NB4 (cell line): ENCODE data around the gene HEMK1.

Experiments
- CTCF ChIP-seq: IDR thresholded peaks from one replicate; pipeline ENCODE4 v1.5.1; 2012; ENCODE audit warnings: low read depth, low read length
- MYC ChIP-seq: IDR thresholded peaks from 2 replicates; pipeline ENCODE4 v1.6.1; 2011; ENCODE audit warnings: low read depth, low read length
- POLR2A ChIP-seq: IDR thresholded peaks from 2 replicates; pipeline ENCODE4 v1.6.1; 2011; ENCODE audit warnings: mild to moderate bottlenecking; ENCODE audit not compliant: insufficient read length; ENCODE audit errors: extremely low read depth
- TF ChIP-seq, protein P1 (sequence below): IDR thresholded peaks from 2 replicates; pipeline ENCODE4 v1.6.1; 2011; ENCODE audit warnings: low read depth, low read length

GRCh38 chr3:50635066-50635465 lies 65.7 kb downstream of the HEMK1 start:
- TF ChIP-seq CTCF (no peak), POLR2A (no peak), MYC (no peak)
- TF ChIP-seq, protein P1, sequence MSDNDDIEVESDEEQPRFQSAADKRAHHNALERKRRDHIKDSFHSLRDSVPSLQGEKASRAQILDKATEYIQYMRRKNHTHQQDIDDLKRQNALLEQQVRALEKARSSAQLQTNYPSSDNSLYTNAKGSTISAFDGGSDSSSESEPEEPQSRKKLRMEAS: no peak
